Ishikawa (cell line): ENCODE data around the gene TMEM94.

ENCODE experiments used
- CEBPB ChIP-seq: IDR thresholded peaks from 2 replicates; pipeline ENCODE4 v1.6.1; 2012
- CREB1 ChIP-seq: IDR thresholded peaks from 2 replicates; pipeline ENCODE4 v1.6.1; 2012; ENCODE audit warnings: low read depth
- EGR1 ChIP-seq: IDR thresholded peaks from 2 replicates; pipeline ENCODE4 v1.6.1; 2012
- EP300 ChIP-seq: IDR thresholded peaks from 2 replicates; pipeline ENCODE4 v1.6.1; 2012; ENCODE audit warnings: borderline replicate concordance
- FOXM1 ChIP-seq: IDR thresholded peaks from 2 replicates; pipeline ENCODE4 v1.6.1; 2012; ENCODE audit warnings: low read depth, borderline replicate concordance
- NFIC ChIP-seq: IDR thresholded peaks from 2 replicates; pipeline ENCODE4 v1.6.1; 2012
- RAD21 ChIP-seq: IDR thresholded peaks from 2 replicates; pipeline ENCODE4 v1.6.1; 2012; ENCODE audit warnings: low read depth
- REST ChIP-seq: IDR thresholded peaks from 2 replicates; pipeline ENCODE4 v1.6.1; 2012; ENCODE audit warnings: low read depth, mild to moderate bottlenecking
- TAF1 ChIP-seq: IDR thresholded peaks from 2 replicates; pipeline ENCODE4 v1.6.1; 2012; ENCODE audit warnings: low read depth, mild to moderate bottlenecking
- TCF12 ChIP-seq: IDR thresholded peaks from 2 replicates; pipeline ENCODE4 v1.6.1; 2012; ENCODE audit warnings: low read depth
- TEAD4 ChIP-seq: IDR thresholded peaks from 2 replicates; pipeline ENCODE4 v1.6.1; 2012
- YY1 ChIP-seq: IDR thresholded peaks from 2 replicates; pipeline ENCODE4 v1.6.1; 2012; ENCODE audit warnings: low read depth
- ZBTB7A ChIP-seq: IDR thresholded peaks from 2 replicates; pipeline ENCODE4 v1.6.1; 2012; ENCODE audit warnings: low read depth
- TF ChIP-seq, protein P1 (sequence below): IDR thresholded peaks from 2 replicates; pipeline ENCODE4 v1.6.1; 2012
- TF ChIP-seq, protein P2 (sequence below): IDR thresholded peaks from 2 replicates; pipeline ENCODE4 v1.6.1; 2012

Gene TMEM94

DNA sequence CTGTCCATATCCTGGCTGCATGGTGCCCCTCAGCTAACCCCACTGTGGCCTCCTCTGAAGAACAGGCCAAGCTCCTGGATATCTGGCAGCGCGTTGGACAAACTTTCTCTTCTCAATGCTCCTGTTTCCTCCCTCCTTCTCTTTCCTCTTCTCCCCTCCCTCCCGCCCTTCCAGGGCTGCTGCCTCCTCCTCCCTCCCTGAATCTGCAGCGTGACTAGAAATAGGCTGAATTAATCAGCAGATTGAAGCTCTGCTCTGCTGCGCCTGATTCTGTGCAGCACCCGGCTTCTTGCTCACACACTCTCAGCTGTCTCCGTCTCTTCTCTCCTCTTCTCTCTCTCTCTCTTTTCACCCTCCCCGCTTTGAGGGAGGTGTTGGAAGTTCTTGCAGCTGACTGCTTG lies 19.8 kb downstream of the TMEM94 start:
- TF ChIP-seq TAF1 (no peak), EGR1 (no peak), FOXM1 (no peak), TEAD4 (no peak), RAD21 (no peak), YY1 (no peak)

GRCh38 chr17:75476752-75477489 lies 20.5 kb downstream of the TMEM94 start:
- TF ChIP-seq CEBPB (no peak), CREB1 (no peak), YY1 (no peak), REST (no peak), EGR1 (no peak)

- no peak for TF ChIP-seq CEBPB
- TF ChIP-seq EGR1, result no peak
- TF ChIP-seq, protein P1, sequence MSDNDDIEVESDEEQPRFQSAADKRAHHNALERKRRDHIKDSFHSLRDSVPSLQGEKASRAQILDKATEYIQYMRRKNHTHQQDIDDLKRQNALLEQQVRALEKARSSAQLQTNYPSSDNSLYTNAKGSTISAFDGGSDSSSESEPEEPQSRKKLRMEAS, result no peak
- TF ChIP-seq YY1, result no peak
These were observed 22.1 kb downstream of the TMEM94 start for GRCh38 chr17:75478508-75478907.

DNA sequence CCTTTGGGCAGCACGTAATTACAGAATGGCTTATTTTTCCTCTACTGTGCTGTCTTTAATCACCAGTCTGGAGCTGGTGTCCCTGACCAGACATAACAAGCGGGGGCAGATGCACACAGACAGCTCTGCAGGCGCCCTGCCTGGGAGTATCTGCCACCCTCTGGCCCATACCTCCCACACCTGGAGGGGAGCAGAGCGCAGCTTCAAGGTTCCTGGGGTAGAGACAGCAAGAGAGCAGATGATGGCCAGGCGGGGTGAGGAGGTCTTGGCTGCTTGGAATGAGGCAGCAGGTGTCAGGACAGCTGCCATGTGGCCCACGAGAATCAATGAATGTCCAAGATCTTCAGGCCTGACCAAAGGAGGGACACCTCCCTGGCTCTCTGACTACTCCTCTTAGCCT lies 23.8 kb downstream of the TMEM94 start:
- TF ChIP-seq EP300 (no peak), REST (no peak), TEAD4 (no peak), NFIC (no peak), CEBPB (no peak), ZBTB7A (no peak), EGR1 (no peak), TAF1 (no peak), CREB1 (no peak), YY1 (no peak), RAD21 (no peak), FOXM1 (no peak), TCF12 (no peak)
- TF ChIP-seq, protein P2, sequence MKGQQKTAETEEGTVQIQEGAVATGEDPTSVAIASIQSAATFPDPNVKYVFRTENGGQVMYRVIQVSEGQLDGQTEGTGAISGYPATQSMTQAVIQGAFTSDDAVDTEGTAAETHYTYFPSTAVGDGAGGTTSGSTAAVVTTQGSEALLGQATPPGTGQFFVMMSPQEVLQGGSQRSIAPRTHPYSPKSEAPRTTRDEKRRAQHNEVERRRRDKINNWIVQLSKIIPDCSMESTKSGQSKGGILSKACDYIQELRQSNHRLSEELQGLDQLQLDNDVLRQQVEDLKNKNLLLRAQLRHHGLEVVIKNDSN, result no peak
- TF ChIP-seq, protein P1, result no peak

- no peak for TF ChIP-seq TAF1
- TF ChIP-seq, protein P2, result no peak
These were observed 25.0 kb downstream of the TMEM94 start for GRCh38 chr17:75481194-75482068.

- TF ChIP-seq REST, result no peak
- no peak for TF ChIP-seq FOXM1
- no peak for TF ChIP-seq CEBPB
- TF ChIP-seq, protein P1, result no peak
- no peak for TF ChIP-seq EP300
- no peak for TF ChIP-seq YY1
- TF ChIP-seq EGR1, result no peak
- TF ChIP-seq CREB1, result no peak
- no peak for TF ChIP-seq RAD21
- no peak for TF ChIP-seq TCF12
These were observed 25.9 kb downstream of the TMEM94 start for GRCh38 chr17:75482098-75482942.
